ENCODE data around the gene COL13A1. TPM values are rescaled to one million over a fixed set of nuclear protein-coding genes. Genes with fewer than 3 reads are reported as not detected.

COL13A1 gene
- polyA plus RNA-seq, 4 donors, result 6.9 to 33.9 (median 20.5) TPM

- no peak for DNase-seq (ENCODE audit: low read depth in 4 of 4, low spot score in 3 of 4)
Measured at GRCh38 chr10:69881202-69881601, 79.5 kb downstream of the COL13A1 start.

DNA sequence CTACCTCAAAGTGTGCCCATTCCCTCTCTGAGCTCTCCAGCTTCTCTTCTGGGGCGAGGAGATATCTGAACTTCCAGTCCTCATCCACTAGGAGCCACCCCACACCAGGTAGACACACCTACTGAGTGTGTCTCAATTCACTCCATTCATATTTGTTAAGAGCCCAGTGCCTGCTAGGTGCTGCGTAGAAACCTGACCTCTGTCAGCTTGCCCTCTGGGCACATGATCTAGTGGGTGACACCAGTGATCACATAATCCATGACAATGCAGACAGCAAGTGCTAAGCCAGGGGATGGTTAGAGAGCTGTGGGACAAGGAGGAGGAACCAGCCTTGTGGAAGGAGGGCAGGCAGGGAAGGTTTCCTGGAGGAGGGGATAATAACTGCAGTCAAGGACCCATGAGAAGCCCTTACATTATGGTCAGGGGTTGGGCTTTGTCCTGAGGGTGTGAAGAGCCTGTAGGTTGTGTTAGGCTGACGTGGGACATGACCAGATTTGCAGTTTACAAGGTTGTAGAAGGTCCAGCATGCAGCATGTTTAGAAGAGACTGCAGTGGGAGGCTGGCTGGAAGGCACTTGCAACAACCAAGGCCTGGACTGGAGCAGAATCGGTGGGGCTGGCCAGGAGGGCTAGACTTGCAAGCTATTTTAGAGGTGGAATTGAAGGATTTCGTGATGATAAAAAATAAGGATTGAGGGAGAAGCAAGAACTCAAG, 81.8 kb downstream of the COL13A1 start:
- DNase-seq (ENCODE audit: low read depth in 4 of 4, low spot score in 3 of 4), result no peak

DNA sequence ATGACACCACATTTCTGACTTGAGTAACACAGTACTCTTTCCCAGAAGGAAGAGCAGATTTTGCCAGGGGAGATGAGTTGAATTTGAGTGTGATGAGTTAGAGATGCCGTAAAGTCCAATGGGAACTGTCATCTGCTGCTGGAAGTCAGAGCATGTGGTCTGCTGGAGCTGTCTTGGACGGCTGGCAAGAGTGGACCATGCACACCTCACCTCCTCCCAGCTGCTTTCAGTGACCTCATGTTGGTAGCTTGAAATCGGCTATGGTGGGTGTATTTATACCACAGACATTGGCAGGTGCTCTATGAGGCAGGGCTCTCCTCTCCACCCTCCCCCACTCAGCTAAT, 82.3 kb downstream of the COL13A1 start:
- DNase-seq (ENCODE audit: low read depth in 4 of 4, low spot score in 3 of 4), result no peak

DNA sequence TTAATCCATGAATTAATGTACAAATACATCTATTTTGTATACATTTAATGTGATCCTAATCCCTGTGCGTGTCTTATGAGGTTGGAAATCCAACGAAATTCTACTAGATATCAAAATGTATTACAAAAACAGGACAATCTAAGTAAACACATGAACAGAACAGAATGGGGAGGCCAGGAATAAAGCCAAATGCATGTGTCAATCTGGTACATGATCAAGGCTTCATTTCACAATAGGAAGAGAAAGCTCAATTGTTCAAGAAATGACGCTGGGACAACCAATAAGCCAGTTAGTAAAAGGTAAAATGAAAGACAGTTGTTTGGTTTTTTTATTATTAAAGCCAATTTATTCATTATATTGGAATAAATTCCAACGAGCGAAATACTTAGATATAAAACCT, 83.0 kb downstream of the COL13A1 start:
- DNase-seq (ENCODE audit: low read depth in 4 of 4, low spot score in 3 of 4), result no peak

- no peak for DNase-seq (ENCODE audit: low read depth in 4 of 4, low spot score in 3 of 4)
Measured at GRCh38 chr10:69885379-69886013, 83.8 kb downstream of the COL13A1 start.

DNA sequence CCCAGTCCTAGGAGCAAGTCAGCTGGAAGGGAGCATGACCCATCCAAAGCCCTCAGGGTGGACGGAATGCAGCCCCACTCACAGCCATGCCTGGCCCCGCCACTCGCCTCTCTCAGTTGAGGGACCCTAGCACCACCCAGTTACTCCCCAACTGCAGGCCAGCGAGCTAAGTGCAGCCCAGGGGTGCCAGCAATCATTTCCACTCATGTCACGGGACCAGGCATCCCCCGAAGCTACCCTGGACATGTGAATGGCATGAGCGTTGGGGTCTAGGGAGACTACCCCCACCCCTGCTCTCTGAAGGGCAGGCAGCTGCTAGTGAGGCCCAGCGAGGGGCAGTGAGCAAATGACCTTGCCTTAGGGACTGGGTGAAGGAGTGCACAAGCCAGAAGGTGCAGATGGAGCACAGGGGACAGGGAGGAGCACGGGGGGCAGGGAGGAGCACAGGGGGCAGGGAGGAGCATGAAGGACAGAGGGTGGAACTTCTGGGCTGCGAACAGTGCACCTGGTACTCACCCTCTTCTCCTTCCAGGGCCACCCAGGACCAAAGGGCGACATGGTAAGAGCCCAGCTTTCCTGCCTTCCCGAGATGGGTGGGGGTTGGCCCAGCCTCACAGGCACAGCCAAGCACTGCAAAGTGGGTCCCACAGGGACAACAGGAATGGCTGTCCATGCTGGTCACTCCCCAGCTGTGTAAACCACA, 87.3 kb downstream of the COL13A1 start:
- no peak for DNase-seq (ENCODE audit: low read depth in 4 of 4, low spot score in 3 of 4)

DNA sequence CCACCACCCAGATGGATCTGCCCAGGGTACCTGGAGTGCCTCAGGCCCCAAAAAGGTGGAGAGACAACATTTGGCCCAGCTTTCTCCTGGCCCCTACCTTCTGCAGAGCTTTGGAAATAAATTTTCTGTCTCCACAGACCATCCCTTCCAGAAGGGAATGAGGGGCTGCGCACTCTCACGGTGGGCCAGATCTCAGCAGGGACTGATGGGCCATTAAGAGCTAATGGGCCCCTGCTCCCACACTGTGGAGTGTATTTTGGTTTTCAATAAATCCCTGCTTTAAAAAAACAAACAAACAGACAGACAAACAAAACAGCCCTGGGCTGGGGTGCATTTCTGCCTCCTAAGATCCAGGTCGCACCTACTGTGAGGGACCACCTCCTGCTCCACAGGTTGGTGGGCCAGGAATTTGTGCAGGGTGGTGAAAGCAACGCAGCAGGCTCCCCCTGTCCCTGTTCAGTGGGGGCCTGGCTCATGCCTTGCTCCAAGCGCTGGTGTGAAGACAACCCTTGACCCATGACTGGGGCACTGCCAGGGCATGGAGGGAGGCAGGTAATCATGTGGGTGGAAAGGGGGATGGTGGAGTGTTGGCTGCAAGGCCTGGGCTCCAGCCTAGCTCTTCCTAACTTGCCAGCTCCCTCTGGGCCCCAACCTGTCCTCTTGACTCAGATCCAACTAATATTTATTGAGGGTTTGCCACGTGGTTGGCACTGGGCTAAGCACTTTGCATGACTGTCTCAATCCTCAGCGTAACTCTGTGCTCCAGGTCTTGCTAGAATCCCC, 88.5 kb downstream of the COL13A1 start:
- DNase-seq (ENCODE audit: low read depth in 4 of 4, low spot score in 3 of 4), result no peak

DNA sequence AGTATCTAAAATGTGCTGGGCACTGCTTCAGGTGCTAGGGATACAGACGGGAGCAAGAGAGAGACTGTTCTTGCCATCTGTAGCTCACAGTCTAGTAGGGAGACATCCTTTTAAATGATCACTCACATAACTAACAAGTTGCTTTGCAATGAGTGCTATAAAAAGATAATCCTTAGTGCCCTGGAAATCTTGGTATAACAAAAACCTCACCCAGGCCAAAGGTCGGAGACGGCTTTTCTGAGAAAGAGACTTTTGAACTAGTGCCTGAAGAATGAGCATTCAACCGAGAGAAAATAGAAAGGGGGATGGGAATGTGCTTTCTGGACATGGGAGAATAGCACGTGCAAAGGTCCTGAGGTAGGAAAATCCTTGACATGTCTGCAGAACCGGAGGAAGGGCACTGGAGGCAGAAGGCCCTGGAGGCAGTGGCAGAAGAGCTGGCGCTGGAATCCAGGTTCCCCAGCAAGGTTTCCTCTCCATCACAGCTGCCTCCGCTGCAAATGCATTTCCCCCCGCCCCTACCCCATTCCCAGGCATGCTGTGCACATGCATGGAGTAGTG, 89.4 kb downstream of the COL13A1 start:
- no peak for DNase-seq (ENCODE audit: low read depth in 4 of 4, low spot score in 3 of 4)

DNA sequence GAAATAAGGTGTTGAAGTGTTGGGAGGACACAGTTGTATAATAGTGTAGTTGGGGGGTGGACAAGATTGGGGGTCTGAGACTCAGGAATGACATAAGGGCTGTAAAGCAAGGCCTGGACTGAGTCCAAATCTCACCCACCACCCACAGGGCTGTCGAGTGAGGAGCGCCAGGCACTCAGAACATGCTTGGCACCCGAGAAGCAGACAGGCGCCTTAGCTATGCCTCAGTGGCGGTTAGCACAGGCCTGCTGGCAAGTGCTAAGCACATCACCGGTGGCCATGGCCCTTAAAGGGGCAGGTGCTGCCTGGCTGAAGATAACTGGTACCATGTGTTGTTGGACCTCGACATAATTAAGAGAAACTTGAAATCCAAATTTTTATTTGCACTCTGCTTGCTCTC, 90.7 kb downstream of the COL13A1 start:
- DNase-seq (ENCODE audit: low read depth in 4 of 4, low spot score in 3 of 4), result no peak

DNA sequence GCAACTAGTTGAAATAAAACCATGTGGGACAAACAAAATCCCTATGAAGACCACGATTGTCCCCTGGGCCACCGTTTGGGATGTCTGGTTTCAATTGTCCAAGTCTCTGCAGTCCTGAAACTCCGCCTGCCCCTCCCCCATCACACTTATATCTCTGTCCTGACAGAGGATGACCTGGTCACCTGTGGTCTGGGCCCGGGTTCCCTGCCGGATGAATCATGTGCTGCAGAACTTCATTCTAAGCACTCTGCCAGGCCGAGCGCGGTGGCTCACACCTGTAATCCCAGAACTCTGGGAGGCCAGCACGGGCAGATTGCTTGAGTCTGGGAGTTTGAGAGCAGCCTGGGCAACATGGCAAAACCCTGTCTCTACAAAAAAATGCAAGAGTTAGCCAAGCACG, 91.1 kb downstream of the COL13A1 start:
- DNase-seq (ENCODE audit: low read depth in 4 of 4, low spot score in 3 of 4), result no peak

- no peak for DNase-seq (ENCODE audit: low read depth in 4 of 4, low spot score in 3 of 4)
Measured at GRCh38 chr10:69893271-69893900, 91.7 kb downstream of the COL13A1 start.

- DNase-seq (ENCODE audit: low read depth in 4 of 4, low spot score in 3 of 4), result no peak
Measured at GRCh38 chr10:69894156-69894555, 92.5 kb downstream of the COL13A1 start.

DNA sequence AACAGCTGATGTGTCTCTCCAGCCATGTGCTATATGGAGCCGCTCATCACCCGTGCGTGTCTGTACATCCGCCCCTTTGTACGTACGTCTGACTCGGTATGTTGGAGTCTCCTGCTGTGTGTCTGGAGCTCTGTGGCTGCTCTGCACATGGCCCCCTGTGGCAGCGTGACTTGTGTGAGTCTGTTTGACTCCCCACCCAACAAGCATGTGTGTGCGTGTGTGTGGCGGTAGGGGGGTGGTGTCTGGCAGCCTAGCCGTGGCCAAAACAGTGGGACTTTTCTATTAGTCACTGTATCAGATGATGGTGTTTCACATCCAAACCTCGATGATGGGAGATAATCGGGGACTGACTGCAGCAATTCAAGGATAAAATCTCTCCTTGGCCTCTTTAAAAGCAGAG, 94.1 kb downstream of the COL13A1 start:
- DNase-seq (ENCODE audit: low read depth in 4 of 4, low spot score in 3 of 4), result no peak

DNA sequence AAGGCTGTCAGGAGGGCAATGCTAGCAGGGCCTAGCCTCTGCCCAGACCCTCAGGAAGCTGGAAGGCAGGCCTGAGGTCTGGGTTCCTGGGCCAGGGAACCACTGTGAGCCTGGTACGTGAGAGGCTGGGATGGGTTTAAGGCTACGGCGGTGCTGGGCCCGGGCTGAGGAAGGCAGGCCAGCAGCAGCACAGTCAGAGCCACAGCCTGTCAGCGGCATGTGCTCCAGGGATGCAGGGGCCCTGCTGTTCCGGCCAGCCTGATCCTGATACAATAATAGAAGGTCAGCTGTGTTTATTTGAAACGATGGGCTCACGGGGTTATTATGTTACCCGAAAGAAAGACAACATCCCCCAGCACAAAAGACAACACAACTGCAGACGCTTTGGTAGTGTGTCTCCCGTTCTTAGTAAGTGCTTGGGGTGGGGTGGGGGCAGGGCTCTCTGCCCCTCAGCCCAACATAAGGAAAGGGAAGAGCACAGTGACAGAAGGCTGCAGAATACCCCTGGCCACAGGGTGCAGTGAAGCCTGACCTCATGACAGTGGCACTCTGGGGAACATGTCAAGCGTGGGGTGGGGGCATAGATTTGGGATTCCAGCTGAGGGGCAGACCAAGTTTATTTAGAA, 95.0 kb downstream of the COL13A1 start:
- DNase-seq (ENCODE audit: low read depth in 4 of 4, low spot score in 3 of 4), result no peak

DNA sequence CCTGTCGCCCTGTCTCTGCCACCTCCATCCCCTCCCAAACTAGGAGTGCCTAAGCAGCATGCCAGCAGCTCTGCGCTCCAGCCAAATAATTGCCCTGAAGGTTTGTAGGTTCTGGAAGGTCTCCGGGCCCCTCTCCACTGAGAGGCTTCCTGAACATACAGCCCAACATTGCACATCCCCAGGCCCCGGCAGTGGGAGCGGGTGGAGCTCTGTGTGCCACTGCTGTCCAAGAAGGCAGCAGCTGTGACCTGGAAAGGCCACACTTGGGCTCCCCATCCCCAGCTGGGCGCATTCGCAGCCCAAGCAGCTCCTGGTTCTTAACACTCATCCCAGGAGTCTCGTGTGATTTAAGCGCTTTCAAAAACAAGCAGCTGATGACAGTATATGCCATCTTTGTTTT, 95.7 kb downstream of the COL13A1 start:
- no peak for DNase-seq (ENCODE audit: low read depth in 4 of 4, low spot score in 3 of 4)

DNA sequence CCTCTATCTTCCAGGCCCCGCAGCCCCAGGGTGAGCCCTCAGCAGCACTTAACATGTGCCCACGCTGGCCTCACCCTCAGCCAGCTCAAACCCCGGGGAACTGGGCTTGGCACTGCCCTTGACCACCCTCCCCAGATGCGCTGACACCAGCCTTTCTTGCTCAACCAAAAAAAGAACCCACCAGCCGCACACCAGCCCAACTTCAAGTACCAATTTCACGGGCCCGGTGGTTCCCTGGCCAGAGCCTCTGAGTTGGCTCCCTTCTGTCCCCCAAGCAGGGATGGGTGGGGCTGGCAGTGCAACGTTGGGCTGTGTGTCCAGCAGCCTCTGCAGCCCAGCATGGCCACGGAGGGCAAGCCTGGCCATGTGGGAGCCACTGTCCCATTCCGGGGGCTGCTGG, 96.3 kb downstream of the COL13A1 start:
- DNase-seq (ENCODE audit: low read depth in 4 of 4, low spot score in 3 of 4), result no peak

- no peak for DNase-seq (ENCODE audit: low read depth in 4 of 4, low spot score in 3 of 4)
Measured at GRCh38 chr10:69898524-69898923, 96.8 kb downstream of the COL13A1 start.

DNA sequence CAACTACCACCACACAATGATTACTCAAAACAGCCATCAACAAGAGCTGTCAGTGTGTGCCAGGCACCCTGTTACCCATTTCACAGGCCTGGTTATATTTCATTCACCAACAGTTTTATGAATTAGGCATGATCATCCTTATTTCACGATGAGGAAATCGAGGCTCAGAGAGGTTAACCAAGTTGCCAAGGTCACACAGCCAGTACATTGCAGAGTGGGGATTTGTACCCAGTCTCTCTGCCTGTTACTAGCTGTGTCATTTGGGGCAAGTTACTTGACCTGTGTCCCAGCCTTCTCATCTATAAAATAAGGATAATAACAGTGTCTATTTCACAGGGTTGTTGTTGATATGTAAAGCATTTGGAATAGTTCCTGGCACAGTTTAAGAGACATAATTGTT, 97.2 kb downstream of the COL13A1 start:
- no peak for DNase-seq (ENCODE audit: low read depth in 4 of 4, low spot score in 3 of 4)

GRCh38 chr10:69899727-69900595, 98.3 kb downstream of the COL13A1 start:
- DNase-seq (ENCODE audit: low read depth in 4 of 4, low spot score in 3 of 4), result no peak
